Measurements from ENCODE around the gene RTL10.

DNA sequence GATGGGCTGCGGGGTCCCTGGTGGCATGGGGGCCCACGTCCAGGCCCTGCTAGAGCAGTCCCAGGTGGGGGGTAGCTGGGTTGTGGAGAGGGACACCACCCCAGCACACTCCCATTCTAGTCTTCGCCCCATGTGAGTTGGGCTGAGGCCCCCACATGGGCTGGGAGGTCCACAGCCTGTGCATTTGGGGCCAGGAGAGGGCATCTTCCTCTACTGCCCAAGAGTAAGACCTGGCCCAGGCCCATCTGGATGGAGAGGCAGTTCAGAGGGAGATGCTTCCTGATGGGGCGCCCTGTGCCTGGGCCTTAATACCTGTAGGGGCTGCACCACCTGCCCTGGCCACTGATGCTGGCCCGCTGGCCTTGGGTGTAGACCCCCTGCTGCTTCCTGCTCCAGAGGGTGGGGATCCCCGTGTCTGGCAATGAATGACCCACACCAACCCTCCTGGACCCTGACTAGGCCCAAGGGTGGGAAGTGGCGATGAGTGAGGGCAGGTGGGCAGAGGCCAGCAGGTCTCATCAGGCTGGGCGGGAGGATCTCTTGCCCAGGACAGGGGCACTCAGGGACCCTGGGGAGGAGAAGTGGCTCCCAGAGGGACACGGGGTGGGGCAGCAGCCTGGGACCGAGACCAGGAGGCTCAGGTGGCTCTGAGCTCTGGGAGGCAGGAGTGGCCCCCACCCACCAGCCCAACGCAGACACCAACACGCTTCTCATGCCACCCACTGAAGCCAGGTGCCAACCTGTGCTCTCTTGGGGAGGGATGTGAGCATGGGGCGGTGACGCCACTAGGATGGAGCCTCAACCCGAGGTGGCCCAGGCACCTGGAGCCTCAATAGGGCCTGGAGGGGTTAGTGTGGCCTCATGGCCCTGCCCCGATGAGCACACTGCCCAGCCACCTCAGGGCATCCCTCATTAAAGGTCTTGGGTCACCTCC lies 17.4 kb upstream of the RTL10 start:
- TF ChIP-seq TAF1 (IDR thresholded peaks at IDR 0.05; ENCODE audit: low read depth) (no peak), EP300 (IDR thresholded peaks at IDR 0.05; ENCODE audit: borderline replicate concordance) (no peak), RAD21 (IDR thresholded peaks at IDR 0.05; ENCODE audit: low read depth) (no peak), NFIC (IDR thresholded peaks at IDR 0.05) (no peak), FOXM1 (IDR thresholded peaks at IDR 0.05; ENCODE audit: borderline replicate concordance, low read depth) (no peak), CREB1 (IDR thresholded peaks at IDR 0.05; ENCODE audit: low read depth) (no peak)
- TF ChIP-seq, protein P1, sequence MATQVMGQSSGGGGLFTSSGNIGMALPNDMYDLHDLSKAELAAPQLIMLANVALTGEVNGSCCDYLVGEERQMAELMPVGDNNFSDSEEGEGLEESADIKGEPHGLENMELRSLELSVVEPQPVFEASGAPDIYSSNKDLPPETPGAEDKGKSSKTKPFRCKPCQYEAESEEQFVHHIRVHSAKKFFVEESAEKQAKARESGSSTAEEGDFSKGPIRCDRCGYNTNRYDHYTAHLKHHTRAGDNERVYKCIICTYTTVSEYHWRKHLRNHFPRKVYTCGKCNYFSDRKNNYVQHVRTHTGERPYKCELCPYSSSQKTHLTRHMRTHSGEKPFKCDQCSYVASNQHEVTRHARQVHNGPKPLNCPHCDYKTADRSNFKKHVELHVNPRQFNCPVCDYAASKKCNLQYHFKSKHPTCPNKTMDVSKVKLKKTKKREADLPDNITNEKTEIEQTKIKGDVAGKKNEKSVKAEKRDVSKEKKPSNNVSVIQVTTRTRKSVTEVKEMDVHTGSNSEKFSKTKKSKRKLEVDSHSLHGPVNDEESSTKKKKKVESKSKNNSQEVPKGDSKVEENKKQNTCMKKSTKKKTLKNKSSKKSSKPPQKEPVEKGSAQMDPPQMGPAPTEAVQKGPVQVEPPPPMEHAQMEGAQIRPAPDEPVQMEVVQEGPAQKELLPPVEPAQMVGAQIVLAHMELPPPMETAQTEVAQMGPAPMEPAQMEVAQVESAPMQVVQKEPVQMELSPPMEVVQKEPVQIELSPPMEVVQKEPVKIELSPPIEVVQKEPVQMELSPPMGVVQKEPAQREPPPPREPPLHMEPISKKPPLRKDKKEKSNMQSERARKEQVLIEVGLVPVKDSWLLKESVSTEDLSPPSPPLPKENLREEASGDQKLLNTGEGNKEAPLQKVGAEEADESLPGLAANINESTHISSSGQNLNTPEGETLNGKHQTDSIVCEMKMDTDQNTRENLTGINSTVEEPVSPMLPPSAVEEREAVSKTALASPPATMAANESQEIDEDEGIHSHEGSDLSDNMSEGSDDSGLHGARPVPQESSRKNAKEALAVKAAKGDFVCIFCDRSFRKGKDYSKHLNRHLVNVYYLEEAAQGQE (IDR thresholded peaks at IDR 0.05; ENCODE audit: low read depth), result no peak
- TF ChIP-seq, protein P2, sequence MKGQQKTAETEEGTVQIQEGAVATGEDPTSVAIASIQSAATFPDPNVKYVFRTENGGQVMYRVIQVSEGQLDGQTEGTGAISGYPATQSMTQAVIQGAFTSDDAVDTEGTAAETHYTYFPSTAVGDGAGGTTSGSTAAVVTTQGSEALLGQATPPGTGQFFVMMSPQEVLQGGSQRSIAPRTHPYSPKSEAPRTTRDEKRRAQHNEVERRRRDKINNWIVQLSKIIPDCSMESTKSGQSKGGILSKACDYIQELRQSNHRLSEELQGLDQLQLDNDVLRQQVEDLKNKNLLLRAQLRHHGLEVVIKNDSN (IDR thresholded peaks at IDR 0.05), result no peak
- TF ChIP-seq, protein P3, sequence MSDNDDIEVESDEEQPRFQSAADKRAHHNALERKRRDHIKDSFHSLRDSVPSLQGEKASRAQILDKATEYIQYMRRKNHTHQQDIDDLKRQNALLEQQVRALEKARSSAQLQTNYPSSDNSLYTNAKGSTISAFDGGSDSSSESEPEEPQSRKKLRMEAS (IDR thresholded peaks at IDR 0.05), result no peak

All from Ishikawa (cell line).